Upper lobe of right lung (tissue), 1 donor: ENCODE results near the gene SULT2B1. TPM values are rescaled to one million over a fixed set of nuclear protein-coding genes. Genes with fewer than 3 reads are reported as not detected.

Experiments
- ATAC-seq: fragments of 200-7000 bp; cut with Tn5 transposase; one replicate; pipeline ENCODE4 v1.9.1; 2020; ENCODE audit warnings: mild to moderate bottlenecking, moderate library complexity
- DNase-seq: peaks from one replicate; pipeline ENCODE4 v3.0.0-alpha.2; 2020
- H3K27ac ChIP-seq: fragments of 200-600 bp; one replicate; pipeline ENCODE4 v1.8.0; 2022
- H3K27me3 ChIP-seq: fragments of 200-600 bp; one replicate; pipeline ENCODE4 v1.8.0; 2022; ENCODE audit warnings: mild to moderate bottlenecking
- H3K36me3 ChIP-seq: fragments of 200-600 bp; one replicate; pipeline ENCODE4 v1.8.0; 2022
- H3K4me1 ChIP-seq: fragments of 200-600 bp; one replicate; pipeline ENCODE4 v1.8.0; 2022
- H3K4me3 ChIP-seq: fragments of 200-600 bp; one replicate; pipeline ENCODE4 v1.8.0; 2022; ENCODE audit warnings: mild to moderate bottlenecking
- H3K9me3 ChIP-seq: fragments of 200-600 bp; one replicate; pipeline ENCODE4 v1.8.0; 2022
- CTCF ChIP-seq: fragments of 200-600 bp; IDR thresholded peaks from one replicate; pipeline ENCODE4 v1.8.0; 2022; ENCODE audit warnings: antibody characterized with exemption
- intact Hi-C: fragments of 100-400 bp; cut with DNase I; formaldehyde crosslinking; loops from one replicate; pipeline ENCODE4 v1.11.0; 2022
- total RNA-seq: library from RNA; stranded (reverse); fragmentation: NEBNext Ultra II Directional; extraction: Animal tissue kit (Norgen Biotek cat#: 25700); gene quantifications from one replicate; pipeline ENCODE4 v1.2.1, GENCODE V29; 2021
- donor health status: DM: no; HTN: yes; CAD: no; lungs with severe emphysema.

SULT2B1 gene
- total RNA-seq, 1 donor from 2014 or later, result 20.4 TPM

- Histone ChIP-seq H3K36me3 (no peaks in the 10 kb centered on the region), H3K27me3 (no peaks in the 10 kb centered on the region), H3K27ac (no peak overlapping the region), H3K9me3 (no peaks in the 10 kb centered on the region), H3K4me1 (peaks cover 8% of the 10 kb centered on the region), H3K4me3 (no peak overlapping the region)
- ATAC-seq (no peak), DNase-seq (no peak)
- intact Hi-C loops, result loop anchor here (10.0 kb wide), 1 partner anchor 93 kb away; no protein-coding TSS in a partner anchor
- no peak for TF ChIP-seq CTCF
These were observed 35.4 kb downstream of the SULT2B1 start for GRCh38 chr19:48587387-48587786.

GRCh38 chr19:48588670-48589401 is 36.9 kb downstream of the SULT2B1 start:
- intact Hi-C loops, result loop anchor here (10.0 kb wide), 1 partner anchor 94 kb away; no protein-coding TSS in a partner anchor
- TF ChIP-seq CTCF, result peak; percentile 95
- DNase-seq (peak; percentile 96), ATAC-seq (peak; percentile 90)
- Histone ChIP-seq H3K27me3 (no peaks in the 10 kb centered on the region), H3K27ac (no peak overlapping the region), H3K4me1 (peaks cover 6% of the 10 kb centered on the region), H3K36me3 (no peaks in the 10 kb centered on the region), H3K9me3 (no peaks in the 10 kb centered on the region), H3K4me3 (peak overlapping the region; percentile 39)

GRCh38 chr19:48591021-48591420 is 39.0 kb downstream of the SULT2B1 start:
- no peak for ATAC-seq
- Histone ChIP-seq H3K36me3 (no peaks in the 10 kb centered on the region), H3K9me3 (no peaks in the 10 kb centered on the region), H3K27me3 (no peaks in the 10 kb centered on the region), H3K4me3 (no peak overlapping the region), H3K4me1 (no peaks in the 10 kb centered on the region), H3K27ac (no peak overlapping the region)
- no peak for TF ChIP-seq CTCF
- no peak for DNase-seq
- intact Hi-C loops, result no loop called here

GRCh38 chr19:48595171-48595570 is 43.2 kb downstream of the SULT2B1 start:
- no peaks in the 10 kb centered on the region for H3K36me3 ChIP-seq
- TF ChIP-seq CTCF, result no peak
- H3K4me1 ChIP-seq, result no peaks in the 10 kb centered on the region
- H3K9me3 ChIP-seq, result no peaks in the 10 kb centered on the region
- DNase-seq (no peak), ATAC-seq (no peak)
- H3K27ac ChIP-seq, result no peak overlapping the region
- intact Hi-C loops, result no loop called here
- no peak overlapping the region for H3K4me3 ChIP-seq
- no peaks in the 10 kb centered on the region for H3K27me3 ChIP-seq

GRCh38 chr19:48595833-48596232 is 43.9 kb downstream of the SULT2B1 start:
- no peak for ATAC-seq
- DNase-seq, result no peak
- Histone ChIP-seq H3K36me3 (no peaks in the 10 kb centered on the region), H3K27ac (no peak overlapping the region), H3K4me1 (no peaks in the 10 kb centered on the region), H3K4me3 (no peak overlapping the region), H3K9me3 (no peaks in the 10 kb centered on the region), H3K27me3 (no peaks in the 10 kb centered on the region)
- intact Hi-C loops, result no loop called here
- no peak for TF ChIP-seq CTCF

- no peak for DNase-seq
- no peak for ATAC-seq
These were observed 44.3 kb downstream of the SULT2B1 start for GRCh38 chr19:48596237-48596636.

More at GRCh38 chr19:48596237-48596636, 44.3 kb downstream of the SULT2B1 start:
- Histone ChIP-seq H3K4me1 (no peaks in the 10 kb centered on the region), H3K9me3 (no peaks in the 10 kb centered on the region), H3K27me3 (no peaks in the 10 kb centered on the region), H3K4me3 (no peak overlapping the region), H3K27ac (no peak overlapping the region), H3K36me3 (no peaks in the 10 kb centered on the region)
- no peak for TF ChIP-seq CTCF
- intact Hi-C loops, result no loop called here
